COLO668 (cell line): ENCODE measurements around the gene MGMT.

Experiments
- DNase-seq: peaks from one replicate; lab custom pipeline; 2025; ENCODE audit not compliant: unreplicated experiment; lab: John Stamatoyannopoulos, UW

Gene MGMT

GRCh38 chr10:129450391-129450790, 16.6 kb upstream of the MGMT start:
- DNase-seq, result no peak

- DNase-seq, result no peak
Observed at GRCh38 chr10:129455625-129456024, 11.4 kb upstream of the MGMT start.

GRCh38 chr10:129459762-129460539, 7.1 kb upstream of the MGMT start:
- no peak for DNase-seq

- DNase-seq, result no peak
Observed at GRCh38 chr10:129462257-129462795, 4.7 kb upstream of the MGMT start.

GRCh38 chr10:129464251-129464650, 2.8 kb upstream of the MGMT start:
- no peak for DNase-seq

GRCh38 chr10:129465796-129466702, 992 bp upstream of the MGMT start:
- DNase-seq, result no peak

- DNase-seq, result no peak
Observed at GRCh38 chr10:129467359-129468064, 471 bp downstream of the MGMT start.

GRCh38 chr10:129468187-129468586, 1.1 kb downstream of the MGMT start:
- no peak for DNase-seq

- DNase-seq, result no peak
Observed at GRCh38 chr10:129470103-129470851, 3.2 kb downstream of the MGMT start.

GRCh38 chr10:129471447-129472175, 4.6 kb downstream of the MGMT start:
- DNase-seq, result no peak

GRCh38 chr10:129472696-129473555, 5.9 kb downstream of the MGMT start:
- no peak for DNase-seq

GRCh38 chr10:129474642-129475041, 7.6 kb downstream of the MGMT start:
- DNase-seq, result no peak

GRCh38 chr10:129476431-129476830, 9.4 kb downstream of the MGMT start:
- DNase-seq, result no peak

- no peak for DNase-seq
Observed at GRCh38 chr10:129477051-129477450, 10.0 kb downstream of the MGMT start.

- DNase-seq, result no peak
Observed at GRCh38 chr10:129481641-129482040, 14.6 kb downstream of the MGMT start.

GRCh38 chr10:129483430-129484010, 16.5 kb downstream of the MGMT start:
- no peak for DNase-seq

- no peak for DNase-seq
Observed at GRCh38 chr10:129486805-129487204, 19.8 kb downstream of the MGMT start.

- DNase-seq, result no peak
Observed at GRCh38 chr10:129491123-129491734, 24.2 kb downstream of the MGMT start.
